ENCODE data around the gene PCSK5.
A peak's percentile ranks its signal among the peaks of the same experiment; 100 is the strongest.
"Not testable (repeated sequence)": the region's sequence is repeated elsewhere in the genome, so short reads cannot be mapped to it uniquely, and the experiment has no call there.

The PCSK5 gene

DNA sequence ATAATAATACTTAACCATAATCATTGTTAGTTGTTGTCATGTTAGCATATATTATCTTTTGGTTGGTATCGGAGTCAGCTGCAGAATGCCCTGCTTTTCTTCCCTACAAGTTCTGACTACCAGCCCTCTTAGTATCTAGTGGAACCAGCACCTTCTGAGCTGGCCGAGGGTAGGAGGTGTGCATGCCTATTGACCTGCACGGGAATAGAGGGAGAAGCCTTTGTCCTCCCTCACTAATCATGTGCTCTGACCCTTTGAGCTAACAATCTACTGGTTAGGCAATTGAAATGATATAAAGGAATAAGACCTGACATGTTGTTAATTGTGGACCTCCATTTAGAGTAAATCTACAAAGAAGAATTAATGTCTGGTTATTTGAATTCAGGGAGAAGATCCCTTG, 4.1 kb downstream of the PCSK5 start:
- H3K4me3 ChIP-seq (ENCODE audit: low read length), result no peak overlapping the region
- TF ChIP-seq, protein P1, sequence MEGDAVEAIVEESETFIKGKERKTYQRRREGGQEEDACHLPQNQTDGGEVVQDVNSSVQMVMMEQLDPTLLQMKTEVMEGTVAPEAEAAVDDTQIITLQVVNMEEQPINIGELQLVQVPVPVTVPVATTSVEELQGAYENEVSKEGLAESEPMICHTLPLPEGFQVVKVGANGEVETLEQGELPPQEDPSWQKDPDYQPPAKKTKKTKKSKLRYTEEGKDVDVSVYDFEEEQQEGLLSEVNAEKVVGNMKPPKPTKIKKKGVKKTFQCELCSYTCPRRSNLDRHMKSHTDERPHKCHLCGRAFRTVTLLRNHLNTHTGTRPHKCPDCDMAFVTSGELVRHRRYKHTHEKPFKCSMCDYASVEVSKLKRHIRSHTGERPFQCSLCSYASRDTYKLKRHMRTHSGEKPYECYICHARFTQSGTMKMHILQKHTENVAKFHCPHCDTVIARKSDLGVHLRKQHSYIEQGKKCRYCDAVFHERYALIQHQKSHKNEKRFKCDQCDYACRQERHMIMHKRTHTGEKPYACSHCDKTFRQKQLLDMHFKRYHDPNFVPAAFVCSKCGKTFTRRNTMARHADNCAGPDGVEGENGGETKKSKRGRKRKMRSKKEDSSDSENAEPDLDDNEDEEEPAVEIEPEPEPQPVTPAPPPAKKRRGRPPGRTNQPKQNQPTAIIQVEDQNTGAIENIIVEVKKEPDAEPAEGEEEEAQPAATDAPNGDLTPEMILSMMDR (IDR thresholded peaks at IDR 0.05; ENCODE audit: insufficient read depth, low read depth, low read length, missing control alignments), result no peak
- DNase-seq (ENCODE audit: low read depth), result no peak

DNA sequence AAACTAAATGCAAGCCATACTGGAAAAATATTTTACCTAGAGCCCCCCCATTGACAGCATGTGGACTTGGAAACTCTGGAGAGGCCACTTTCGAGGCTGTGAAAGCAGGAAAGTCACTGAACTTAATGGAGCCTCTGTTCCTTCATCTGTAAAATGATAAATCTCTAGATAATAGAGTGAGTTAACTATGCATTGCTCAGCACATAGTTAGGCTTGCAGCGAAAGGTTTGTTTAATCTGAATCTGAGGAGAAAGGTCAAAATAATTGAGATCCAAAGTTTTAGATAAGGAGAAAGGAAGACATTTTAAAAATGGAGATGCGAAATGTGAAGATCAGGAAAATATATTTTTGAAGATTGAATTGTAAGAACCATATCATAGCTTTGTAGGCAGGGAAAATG, 4.6 kb downstream of the PCSK5 start:
- TF ChIP-seq, protein P1 (IDR thresholded peaks at IDR 0.05; ENCODE audit: insufficient read depth, low read depth, low read length, missing control alignments), result no peak
- no peak overlapping the region for H3K4me3 ChIP-seq (ENCODE audit: low read length)
- DNase-seq (ENCODE audit: low read depth), result no peak

- no peak overlapping the region for H3K4me3 ChIP-seq (ENCODE audit: low read length)
- no peak for DNase-seq (ENCODE audit: low read depth)
- TF ChIP-seq, protein P1 (IDR thresholded peaks at IDR 0.05; ENCODE audit: insufficient read depth, low read depth, low read length, missing control alignments), result no peak
Measured at GRCh38 chr9:75896193-75896592, 5.7 kb downstream of the PCSK5 start.

- not testable (repeated sequence) for H3K4me3 ChIP-seq (ENCODE audit: low read length); DNase-seq (ENCODE audit: low read depth)
Measured at GRCh38 chr9:75900893-75901524, 10.5 kb downstream of the PCSK5 start.

- DNase-seq (ENCODE audit: low read depth), result peak; percentile 83
- no peak overlapping the region for H3K4me3 ChIP-seq (ENCODE audit: low read length)
- TF ChIP-seq, protein P1 (IDR thresholded peaks at IDR 0.05; ENCODE audit: insufficient read depth, low read depth, low read length, missing control alignments), result no peak
Measured at GRCh38 chr9:75903785-75904360, 13.4 kb downstream of the PCSK5 start.

- no peak overlapping the region for H3K4me3 ChIP-seq (ENCODE audit: low read length)
- DNase-seq (ENCODE audit: low read depth), result no peak
- TF ChIP-seq, protein P1 (IDR thresholded peaks at IDR 0.05; ENCODE audit: insufficient read depth, low read depth, low read length, missing control alignments), result no peak
Measured at GRCh38 chr9:75904364-75904763, 13.9 kb downstream of the PCSK5 start.

GRCh38 chr9:75906531-75906930, 16.1 kb downstream of the PCSK5 start:
- TF ChIP-seq, protein P1 (IDR thresholded peaks at IDR 0.05; ENCODE audit: insufficient read depth, low read depth, low read length, missing control alignments), result no peak
- DNase-seq (ENCODE audit: low read depth), result peak; percentile 82
- H3K4me3 ChIP-seq (ENCODE audit: low read length), result no peak overlapping the region

Data from epithelial cell of esophagus (primary cell).